Astrocyte of the spinal cord (primary cell): ENCODE results near the gene SMIM27.
"Not testable (repeated sequence)": the region's sequence is repeated elsewhere in the genome, so short reads cannot be mapped to it uniquely, and the experiment has no call there.

Experiments
- DNase-seq: peaks from one replicate; pipeline ENCODE4 v3.0.0; 2011; ENCODE audit warnings: low read depth, low spot score
- H3K4me3 ChIP-seq: 2 replicates; pipeline ENCODE4 v1.5.1; 2011; ENCODE audit warnings: low read depth, mild to moderate bottlenecking, low read length, moderate library complexity
- CTCF ChIP-seq: IDR thresholded peaks from 2 replicates; pipeline ENCODE4 v1.5.1; 2012; ENCODE audit warnings: low read depth, mild to moderate bottlenecking, low read length, inconsistent platforms
- in situ Hi-C: cut with HindIII; loops from 2 replicates; pipeline ENCODE4 v1.10.0; 2017; ENCODE audit warnings: low sequenced_read_pairs

SMIM27 gene

DNA sequence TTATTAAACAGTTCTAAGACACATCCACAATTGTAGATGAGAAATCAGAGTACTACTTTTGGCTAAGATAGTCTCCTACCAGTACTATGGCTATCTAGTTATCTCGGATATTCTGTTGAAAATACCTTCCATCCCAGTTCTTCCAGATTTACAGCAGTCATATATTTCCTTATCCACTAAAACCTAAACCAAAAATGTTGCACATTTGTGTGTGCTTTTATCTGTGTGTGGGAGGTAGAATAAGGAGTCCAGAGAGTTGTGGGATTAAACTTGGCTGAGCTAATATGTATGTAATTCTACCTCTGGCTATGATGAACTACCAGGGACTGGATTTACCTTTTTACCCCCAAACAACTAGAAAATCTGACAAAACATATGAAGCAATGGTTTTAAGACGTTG lies 38.3 kb downstream of the SMIM27 start:
- H3K4me3 ChIP-seq = no peak overlapping the region
- in situ Hi-C loops = no loop called here
- DNase-seq = no peak
- TF ChIP-seq CTCF = no peak

- no peak for DNase-seq
- H3K4me3 ChIP-seq = no peak overlapping the region
- no peak for TF ChIP-seq CTCF
- in situ Hi-C loops = no loop called here
These were observed 38.8 kb downstream of the SMIM27 start for GRCh38 chr9:32590898-32591297.

GRCh38 chr9:32596096-32596865 lies 44.2 kb downstream of the SMIM27 start:
- in situ Hi-C loops = no loop called here
- no peak for DNase-seq

GRCh38 chr9:32596936-32597335 lies 44.8 kb downstream of the SMIM27 start:
- no peak for DNase-seq
- in situ Hi-C loops = no loop called here
- no peak for TF ChIP-seq CTCF
- H3K4me3 ChIP-seq = no peak overlapping the region

More at GRCh38 chr9:32596096-32596865, 44.2 kb downstream of the SMIM27 start:
- H3K4me3 ChIP-seq = no peak overlapping the region
- no peak for TF ChIP-seq CTCF

GRCh38 chr9:32599021-32599420 lies 46.9 kb downstream of the SMIM27 start:
- DNase-seq, H3K4me3 ChIP-seq, in situ Hi-C loops: not testable (repeated sequence)
